Spleen (tissue), 11 donors: Measurements from ENCODE around the gene ZNF414. TPM values are rescaled to one million over a fixed set of nuclear protein-coding genes. Genes with fewer than 3 reads are reported as not detected.

ENCODE experiments used
- DNase-seq: peaks from one replicate; pipeline ENCODE4 v3.0.0-alpha.2; 2020
- H3K27ac ChIP-seq, 8 donors: fragments of 200-600 bp; sonication (generic) in 7 of 8; 1 replicate in 4 of 8; 2 replicates in 4 of 8; pipeline versions ENCODE4 v1.5.0 to v1.8.0; 2016 to 2021; ENCODE audit warnings: inconsistent platforms in 4 of 8, mild to moderate bottlenecking in 4 of 8, moderate library complexity in 1 of 8
- H3K27me3 ChIP-seq, 7 donors: fragments of 200-600 bp; sonication (generic) in 6 of 7; replicated peaks in 1 of 7; 1 replicate in 4 of 7; 2 replicates in 3 of 7; pipeline versions ENCODE4 v1.5.0 to v1.8.0; 2016 to 2021; ENCODE audit warnings: inconsistent platforms in 3 of 7, mild to moderate bottlenecking in 1 of 7
- H3K36me3 ChIP-seq, 6 donors: fragments of 200-600 bp; sonication (generic) in 5 of 6; 1 replicate in 4 of 6; 2 replicates in 2 of 6; pipeline versions ENCODE4 v1.5.0 to v1.8.0; 2016 to 2021; ENCODE audit warnings: inconsistent platforms in 2 of 6
- H3K4me1 ChIP-seq, 6 donors: fragments of 200-600 bp; sonication (generic) in 5 of 6; 1 replicate in 3 of 6; 2 replicates in 3 of 6; pipeline versions ENCODE4 v1.5.0 to v1.8.0; 2016 to 2021; ENCODE audit warnings: inconsistent platforms in 3 of 6
- H3K4me3 ChIP-seq, 8 donors: fragments of 200-600 bp; sonication (generic) in 7 of 8; 1 replicate in 4 of 8; 2 replicates in 4 of 8; pipeline versions ENCODE4 v1.5.0 to v1.8.0; 2016 to 2021; ENCODE audit warnings: inconsistent platforms in 4 of 8, mild to moderate bottlenecking in 4 of 8, moderate library complexity in 2 of 8
- H3K9me3 ChIP-seq, 8 donors: fragments of 200-600 bp; sonication (generic) in 7 of 8; 1 replicate in 4 of 8; 2 replicates in 4 of 8; pipeline versions ENCODE4 v1.5.0 to v1.8.0; 2016 to 2021; ENCODE audit warnings: inconsistent platforms in 4 of 8
- POLR2A ChIP-seq, 3 donors: fragments of 450-650 bp; IDR thresholded peaks; one replicate each; pipeline ENCODE4 v1.5.1; 2017; ENCODE audit warnings: antibody characterized with exemption in 3 of 3, mild to moderate bottlenecking in 1 of 3
- POLR2AphosphoS5 ChIP-seq, 3 donors: sonication (generic); formaldehyde crosslinking; IDR thresholded peaks; one replicate each; pipeline ENCODE4 v1.5.1; 2017; ENCODE audit warnings: antibody characterized with exemption in 3 of 3
- WGBS, 5 donors: extraction: QIAGEN DNeasy Blood & Tissue Kit in 3 of 5; methylation state at CpG; one replicate each; pipeline versions ENCODE4 v1.1.5 to v1.1.7; 2013 to 2018; 5-methylcytosine and 5-hydroxymethylcytosine counted together
- intact Hi-C: fragments of 100-400 bp; cut with DNase I; formaldehyde crosslinking; loops from one replicate; pipeline ENCODE4 v1.15.0; 2023; ENCODE audit warnings: low total_unique reads
- polyA plus RNA-seq, 3 donors: library from polyadenylated mRNA; stranded (reverse); fragments of 200-250 nt; gene quantifications; one replicate each; pipeline ENCODE4 v1.2.1, GENCODE V29; 2013
- total RNA-seq, 7 donors: library from RNA; depleted of rRNA in 3 of 7; stranded (reverse); fragments of >200 nt in 3 of 7; fragmentation: NEBNext Ultra II Directional in 4 of 7; extraction: Animal tissue kit (Norgen Biotek cat#: 25700) in 4 of 7; gene quantifications; one replicate each; pipeline versions ENCODE4 v1.1.0 to v1.2.1, GENCODE V29; 2016 to 2021
- TF ChIP-seq, protein P1 (sequence below), 11 experiments: fragments of 200-600 bp in 7 of 11; fragments of 450-650 bp in 4 of 11; sonication (generic) in 4 of 11; IDR thresholded peaks in 8 of 11; conservative IDR thresholded peaks in 3 of 11; 1 replicate in 7 of 11; 2 replicates in 4 of 11; pipeline versions ENCODE4 v1.4.0 to v1.8.0; 2016 to 2021; ENCODE audit warnings: antibody characterized with exemption in 11 of 11, inconsistent platforms in 4 of 11, mild to moderate bottlenecking in 1 of 11
- donor health status: healthy with polysubstance abuse.
- donor health status: DM: no; HTN: no; CAD: no; lungs with moderate emphysema.
- donor health status: DM: no; HTN: no; CAD: no.
- donor health status: Bipolar disorder and iron deficiency.
- donor health status: healthy.
- donor health status: DM: no; HTN: no; CAD: no.
- donor health status: DM: yes; HTN: yes; CAD: no.

The ZNF414 gene
- total and polyA plus RNA-seq, 10 donors, result 12.0 to 31.7 (median 23.8) TPM

- H3K36me3 ChIP-seq, result peaks cover 0 to 2% (median 0%) of the 10 kb centered on the region in 6 donors
- no peaks in the 10 kb centered on the region for H3K9me3 ChIP-seq
- H3K4me3 ChIP-seq, result no peak overlapping the region
- peak overlapping the region in 6 of 8 donors; percentile 51 to 95 (median 81) for H3K27ac ChIP-seq
- peaks cover 0 to 8% (median 0%) of the 10 kb centered on the region in 7 donors for H3K27me3 ChIP-seq
- intact Hi-C loops, result no loop called here
- TF ChIP-seq, protein P1, sequence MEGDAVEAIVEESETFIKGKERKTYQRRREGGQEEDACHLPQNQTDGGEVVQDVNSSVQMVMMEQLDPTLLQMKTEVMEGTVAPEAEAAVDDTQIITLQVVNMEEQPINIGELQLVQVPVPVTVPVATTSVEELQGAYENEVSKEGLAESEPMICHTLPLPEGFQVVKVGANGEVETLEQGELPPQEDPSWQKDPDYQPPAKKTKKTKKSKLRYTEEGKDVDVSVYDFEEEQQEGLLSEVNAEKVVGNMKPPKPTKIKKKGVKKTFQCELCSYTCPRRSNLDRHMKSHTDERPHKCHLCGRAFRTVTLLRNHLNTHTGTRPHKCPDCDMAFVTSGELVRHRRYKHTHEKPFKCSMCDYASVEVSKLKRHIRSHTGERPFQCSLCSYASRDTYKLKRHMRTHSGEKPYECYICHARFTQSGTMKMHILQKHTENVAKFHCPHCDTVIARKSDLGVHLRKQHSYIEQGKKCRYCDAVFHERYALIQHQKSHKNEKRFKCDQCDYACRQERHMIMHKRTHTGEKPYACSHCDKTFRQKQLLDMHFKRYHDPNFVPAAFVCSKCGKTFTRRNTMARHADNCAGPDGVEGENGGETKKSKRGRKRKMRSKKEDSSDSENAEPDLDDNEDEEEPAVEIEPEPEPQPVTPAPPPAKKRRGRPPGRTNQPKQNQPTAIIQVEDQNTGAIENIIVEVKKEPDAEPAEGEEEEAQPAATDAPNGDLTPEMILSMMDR (IDR thresholded peaks at IDR 0.05 in 8 of 11, conservative IDR thresholded peaks at IDR 0.05 in 3 of 11), result no peak
- H3K4me1 ChIP-seq, result peaks cover 5 to 82% (median 34%) of the 10 kb centered on the region in 6 donors
- 39 to 64% (median 54%) methylated on average over 7 of the region's 7 CpGs for WGBS, 5 donors
- DNase-seq, result no peak
Observed at GRCh38 chr19:8504171-8504570, 9.8 kb downstream of the ZNF414 start.

GRCh38 chr19:8503510-8503909, 10.5 kb downstream of the ZNF414 start:
- Histone ChIP-seq H3K27ac (peak overlapping the region in 7 of 8 donors; percentile 20 to 95 (median 79)), H3K36me3 (peaks cover 0 to 8% (median 0%) of the 10 kb centered on the region in 6 donors), H3K9me3 (no peaks in the 10 kb centered on the region), H3K4me1 (peaks cover 5 to 87% (median 34%) of the 10 kb centered on the region in 6 donors), H3K4me3 (peak overlapping the region in 1 of 8 donors; percentile 34), H3K27me3 (peaks cover 0 to 8% (median 0%) of the 10 kb centered on the region in 7 donors)
- TF ChIP-seq, protein P1 (IDR thresholded peaks at IDR 0.05 in 8 of 11, conservative IDR thresholded peaks at IDR 0.05 in 3 of 11), result no peak
- TF ChIP-seq POLR2A (IDR thresholded peaks at IDR 0.05) (no peak), POLR2AphosphoS5 (IDR thresholded peaks at IDR 0.05) (peak in 1 of 3 donors; percentile 39)
- intact Hi-C loops, result no loop called here
- no peak for DNase-seq
- 53 to 88% (median 64%) methylated on average over 7 of the region's 7 CpGs for WGBS, 5 donors

DNA sequence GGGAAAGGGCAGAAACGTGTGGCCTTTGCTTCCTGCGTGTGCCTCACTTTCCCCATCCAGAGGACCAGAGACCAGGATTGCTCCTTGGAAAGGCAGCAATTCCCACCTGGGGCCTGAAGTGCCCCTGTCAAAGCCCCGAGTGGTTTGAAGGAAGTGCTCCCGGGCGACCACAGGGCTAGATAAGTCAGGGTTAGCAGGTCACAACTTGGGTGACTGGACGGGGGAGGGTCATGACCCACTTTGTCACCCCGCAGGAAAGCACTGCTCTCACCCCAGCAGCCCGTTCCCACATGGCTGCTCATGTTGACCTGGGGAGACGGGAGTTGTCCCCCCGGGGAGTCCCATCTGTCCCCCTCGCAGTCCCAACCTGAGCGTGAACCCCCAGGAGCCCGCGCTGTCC, 12.0 kb downstream of the ZNF414 start:
- Histone ChIP-seq H3K27me3 (peaks cover 0 to 8% (median 0%) of the 10 kb centered on the region in 7 donors), H3K27ac (peak overlapping the region in 7 of 8 donors; percentile 44 to 95 (median 79)), H3K9me3 (no peaks in the 10 kb centered on the region), H3K36me3 (peaks cover 0 to 22% (median 0%) of the 10 kb centered on the region in 6 donors), H3K4me1 (peaks cover 5 to 94% (median 34%) of the 10 kb centered on the region in 6 donors), H3K4me3 (peak overlapping the region in 6 of 8 donors; percentile 7 to 58 (median 20))
- intact Hi-C loops, result no loop called here
- 45 to 57% (median 46%) methylated on average over 9 to 14 of the region's 14 CpGs for WGBS, 5 donors
- TF ChIP-seq, protein P1 (IDR thresholded peaks at IDR 0.05 in 8 of 11, conservative IDR thresholded peaks at IDR 0.05 in 3 of 11), result no peak
- peak in 1 of 3 donors; percentile 5 for TF ChIP-seq POLR2AphosphoS5 (IDR thresholded peaks at IDR 0.05)
- no peak for DNase-seq

DNA sequence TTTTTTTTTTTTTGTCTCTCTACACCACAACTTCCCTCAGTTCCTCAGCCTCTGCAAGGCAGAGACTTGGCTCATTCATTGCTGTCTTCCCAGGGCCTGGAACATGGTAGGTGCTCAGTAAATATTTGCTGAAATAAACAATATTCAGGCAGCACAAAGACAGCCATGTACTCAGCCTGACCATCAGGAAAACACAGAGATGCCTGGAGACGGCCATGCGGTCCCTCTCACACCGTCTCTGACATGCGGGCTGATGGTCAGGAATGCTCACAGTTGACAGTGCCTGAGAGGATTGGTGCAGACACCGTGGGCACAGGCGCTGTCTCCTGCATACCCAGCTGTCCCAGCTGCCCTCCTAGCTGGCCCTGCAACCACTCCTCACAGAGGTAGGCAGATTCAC, 12.5 kb downstream of the ZNF414 start:
- peak overlapping the region in 6 of 8 donors; percentile 7 to 58 (median 20) for H3K4me3 ChIP-seq
- intact Hi-C loops, result no loop called here
- 42 to 76% (median 61%) methylated on average over 4 to 6 of the region's 6 CpGs for WGBS, 5 donors
- H3K36me3 ChIP-seq, result peaks cover 0 to 26% (median 0%) of the 10 kb centered on the region in 6 donors
- peaks cover 0 to 8% (median 0%) of the 10 kb centered on the region in 7 donors for H3K27me3 ChIP-seq
- H3K4me1 ChIP-seq, result peaks cover 5 to 93% (median 33%) of the 10 kb centered on the region in 6 donors
- TF ChIP-seq, protein P1 (IDR thresholded peaks at IDR 0.05 in 8 of 11, conservative IDR thresholded peaks at IDR 0.05 in 3 of 11), result no peak
- TF ChIP-seq POLR2AphosphoS5 (IDR thresholded peaks at IDR 0.05) (no peak), POLR2A (IDR thresholded peaks at IDR 0.05) (no peak)
- DNase-seq, result no peak
- H3K27ac ChIP-seq, result peak overlapping the region in 7 of 8 donors; percentile 44 to 95 (median 79)
- H3K9me3 ChIP-seq, result no peaks in the 10 kb centered on the region
